CD4-positive, alpha-beta T cell treated with Interleukin-4 for 4 hours (primary cell): Measurements from ENCODE around the gene NCOA1.
"Not testable (repeated sequence)": the region's sequence is repeated elsewhere in the genome, so short reads cannot be mapped to it uniquely, and the experiment has no call there.

ENCODE experiments used
- DNase-seq: peaks from one replicate; pipeline ENCODE4 v3.0.0-alpha.2; 2020

Gene NCOA1

DNA sequence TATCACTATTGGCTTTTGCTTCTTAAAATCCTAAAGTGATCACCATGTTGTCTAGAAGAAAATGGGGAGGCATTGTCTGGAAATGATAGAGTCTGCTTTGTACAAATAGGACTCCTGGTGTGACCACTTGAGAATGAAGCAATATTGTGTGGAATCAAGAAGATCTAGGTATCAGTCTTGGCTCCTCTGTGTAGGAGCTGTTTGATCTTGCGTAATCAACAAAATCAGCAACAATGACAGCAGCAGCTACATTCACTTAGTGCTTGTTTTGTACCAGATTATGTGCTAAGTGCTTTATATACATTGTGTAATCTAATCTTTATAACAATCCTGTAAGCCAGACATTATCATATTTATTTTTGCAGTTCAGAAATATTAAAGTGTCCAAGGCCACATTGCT lies 17.8 kb downstream of the NCOA1 start:
- no peak for DNase-seq

- DNase-seq, result no peak
These were observed 18.4 kb downstream of the NCOA1 start for GRCh38 chr2:24509425-24509824.

DNA sequence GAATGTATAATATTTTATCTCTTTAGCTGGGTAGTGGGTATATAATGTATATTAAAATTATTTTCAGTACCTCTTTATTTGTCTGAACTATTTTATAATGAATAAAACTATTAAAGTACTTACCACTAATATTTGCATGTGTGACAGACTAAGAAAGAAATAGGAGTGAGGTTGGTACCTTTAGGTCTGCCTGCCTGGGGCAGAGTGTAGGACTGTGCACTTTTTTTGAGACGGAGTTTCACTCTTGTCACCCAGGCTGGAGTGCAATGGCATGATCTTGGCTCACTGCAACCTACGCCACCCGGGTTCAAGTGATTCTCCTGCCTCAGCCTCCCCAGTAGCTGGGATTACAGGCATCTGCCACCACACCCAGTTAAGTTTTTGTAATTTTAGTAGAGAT lies 18.8 kb downstream of the NCOA1 start:
- no peak for DNase-seq

DNA sequence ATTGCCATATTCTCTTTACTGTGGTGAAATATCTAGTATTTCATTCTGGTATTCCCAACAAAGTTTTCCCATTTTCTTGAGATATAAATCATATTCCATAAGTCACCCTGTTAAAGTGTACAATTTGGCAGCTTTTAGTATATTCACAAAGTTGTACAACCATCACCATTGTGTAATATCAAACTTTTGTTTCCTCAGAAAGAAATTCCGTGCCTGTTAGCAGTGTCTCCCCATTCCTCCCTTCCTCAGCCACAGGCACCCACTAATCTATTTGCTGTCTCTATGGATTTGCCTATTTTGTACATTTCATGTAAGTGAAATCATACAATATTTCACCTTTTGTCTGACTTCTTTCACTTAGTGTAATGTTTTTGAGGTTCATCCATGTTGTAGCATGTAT lies 19.7 kb downstream of the NCOA1 start:
- no peak for DNase-seq

DNA sequence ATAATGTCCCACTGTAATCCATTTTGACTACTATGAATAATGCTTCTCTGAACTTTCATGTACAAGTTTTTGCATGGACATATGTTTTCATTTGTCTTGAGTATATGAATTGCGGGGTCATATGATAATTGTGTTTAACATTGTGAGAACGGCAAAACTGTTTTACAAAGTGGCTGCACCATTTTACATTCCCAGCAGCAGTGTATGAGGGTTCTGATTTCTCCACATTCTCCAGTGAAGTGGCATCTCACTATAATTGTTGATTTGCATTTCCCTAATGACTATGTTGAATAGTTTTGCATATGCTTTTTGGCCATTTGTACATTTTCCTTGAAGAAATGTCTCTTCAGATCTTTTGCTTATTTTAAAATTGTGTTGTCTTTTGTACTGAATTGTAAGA lies 20.1 kb downstream of the NCOA1 start:
- no peak for DNase-seq

DNA sequence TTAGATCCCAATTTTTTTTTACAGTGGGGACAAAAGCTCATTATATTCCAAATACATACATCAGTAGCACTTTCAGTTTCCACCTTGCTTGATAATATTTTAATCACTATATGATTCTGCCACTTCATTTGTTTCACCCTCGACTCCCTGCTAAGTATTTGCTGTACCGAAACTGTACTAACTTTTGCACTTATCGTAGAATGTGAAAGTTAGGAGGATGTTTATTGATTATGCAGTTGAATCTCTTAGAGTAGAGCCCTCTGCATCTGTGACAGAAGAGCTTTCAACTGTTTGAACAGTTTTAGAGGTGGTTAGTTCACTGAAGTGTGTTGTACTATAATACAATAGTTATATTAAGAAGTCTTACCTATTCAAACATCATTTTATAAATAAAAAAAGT lies 20.8 kb downstream of the NCOA1 start:
- no peak for DNase-seq

DNA sequence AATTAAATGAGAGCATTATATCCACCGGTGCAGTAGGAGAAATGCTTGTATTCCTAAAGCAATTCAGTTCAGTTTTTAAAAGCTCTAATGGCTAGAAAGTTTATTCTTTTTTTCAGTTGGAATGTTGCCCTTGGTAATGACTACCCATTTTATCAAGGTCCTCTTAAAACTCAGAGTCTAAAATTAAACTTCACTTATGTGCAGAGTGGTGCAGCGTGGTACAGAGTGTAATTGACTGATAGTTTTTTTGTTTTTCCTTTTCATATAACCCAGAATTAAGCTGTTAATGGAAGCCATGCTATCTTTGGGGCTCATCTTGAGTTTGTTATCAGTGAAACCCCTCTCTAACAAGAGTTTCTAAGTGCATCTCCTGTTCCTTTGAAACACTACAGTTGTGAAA lies 21.4 kb downstream of the NCOA1 start:
- no peak for DNase-seq

- DNase-seq, result no peak
These were observed 21.8 kb downstream of the NCOA1 start for GRCh38 chr2:24512831-24513230.

GRCh38 chr2:24513281-24514071 lies 22.4 kb downstream of the NCOA1 start:
- DNase-seq, result no peak

- DNase-seq, result no peak
These were observed 23.8 kb downstream of the NCOA1 start for GRCh38 chr2:24514820-24515219.

- DNase-seq, result no peak
These were observed 24.3 kb downstream of the NCOA1 start for GRCh38 chr2:24515335-24515734.

GRCh38 chr2:24515831-24516230 lies 24.8 kb downstream of the NCOA1 start:
- DNase-seq, result no peak

GRCh38 chr2:24517247-24517646 lies 26.2 kb downstream of the NCOA1 start:
- peak; percentile 31 for DNase-seq

DNA sequence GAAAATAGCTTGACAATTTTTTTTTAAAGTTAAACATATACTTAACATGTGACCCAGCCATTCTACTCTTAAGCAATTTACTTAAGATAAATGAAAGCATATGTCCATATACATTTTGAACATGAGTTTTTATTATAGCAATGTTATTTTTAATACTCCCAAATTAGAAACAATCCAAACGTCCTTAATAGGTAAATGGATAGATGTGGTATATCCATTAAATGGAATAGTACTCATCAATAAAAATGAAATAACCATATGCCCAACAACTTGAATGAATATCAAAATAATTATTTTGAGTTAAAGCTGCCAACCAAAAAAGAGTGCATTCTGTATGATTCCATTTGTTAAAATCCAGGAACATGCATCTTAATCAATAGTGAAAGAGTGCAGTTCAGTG lies 29.1 kb downstream of the NCOA1 start:
- no peak for DNase-seq

DNA sequence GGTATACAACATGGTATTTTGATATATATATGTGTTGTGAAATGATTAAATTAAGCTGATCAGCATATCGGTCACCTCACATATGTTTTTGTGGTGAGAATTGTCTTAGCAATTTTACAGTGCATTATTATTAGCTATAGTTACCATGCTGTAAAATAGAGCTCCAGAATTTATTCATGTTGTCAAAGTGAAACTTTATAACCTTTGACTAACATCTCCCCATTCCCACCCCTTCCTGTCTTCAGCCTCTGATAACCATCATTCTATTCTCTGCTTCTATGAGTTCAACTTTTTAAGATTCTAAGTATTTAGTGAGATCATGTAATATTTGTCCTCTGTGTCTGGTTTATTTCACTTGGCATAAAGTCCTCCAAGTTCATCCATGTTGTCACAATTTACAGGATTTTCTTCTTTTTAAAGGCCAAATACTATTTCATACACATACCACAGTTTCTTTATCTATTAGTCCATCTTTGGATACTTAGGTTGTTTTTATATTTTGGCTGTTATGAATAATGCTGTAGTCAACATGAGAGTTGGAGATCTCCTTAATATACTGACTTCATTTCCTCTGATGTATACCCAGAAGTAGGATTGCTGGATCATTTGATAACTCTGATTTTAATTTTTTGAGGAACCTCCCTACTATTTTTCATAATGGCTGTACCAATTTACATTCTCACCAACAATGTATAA lies 30.3 kb downstream of the NCOA1 start:
- no peak for DNase-seq

GRCh38 chr2:24521975-24522639 lies 31.1 kb downstream of the NCOA1 start:
- no peak for DNase-seq

DNA sequence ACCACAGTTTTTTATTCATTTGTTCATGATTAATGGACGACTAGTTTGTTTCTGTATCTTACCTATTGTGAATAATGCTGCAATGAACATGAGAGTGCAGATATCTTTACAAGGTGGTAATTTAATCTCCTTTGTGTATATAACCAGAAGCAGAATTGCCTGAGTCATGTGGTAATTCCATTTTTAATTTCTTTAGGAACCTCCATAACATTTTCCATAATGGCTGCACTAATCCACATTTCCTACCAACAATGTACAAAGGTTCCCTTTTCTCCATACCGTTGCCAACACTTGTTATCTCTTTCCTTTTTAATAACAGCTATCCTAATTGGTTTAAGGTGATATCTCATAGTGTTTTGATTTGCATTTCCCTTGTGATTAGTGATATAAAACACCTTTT lies 36.5 kb downstream of the NCOA1 start:
- DNase-seq, result no peak

GRCh38 chr2:24530796-24531195 lies 39.7 kb downstream of the NCOA1 start:
- DNase-seq, result no peak

DNA sequence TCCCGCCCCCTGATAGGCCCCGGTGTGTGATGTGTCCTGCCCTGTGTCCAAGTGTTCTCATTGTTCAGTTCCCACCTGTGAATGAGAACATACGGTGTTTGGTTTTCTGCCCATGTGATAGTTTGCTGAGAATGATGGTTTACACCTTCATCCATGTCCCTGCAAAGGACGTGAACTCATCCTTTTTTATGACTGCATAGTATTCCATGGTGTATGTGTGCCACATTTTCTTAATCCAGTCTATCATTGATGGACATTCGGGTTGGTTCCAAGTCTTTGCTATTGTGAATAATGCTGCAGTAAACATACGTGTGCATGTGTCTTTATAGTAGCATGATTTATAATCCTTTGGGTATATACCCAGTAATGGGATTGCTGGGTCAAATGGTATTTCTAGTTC lies 40.6 kb downstream of the NCOA1 start:
- not testable (repeated sequence) for DNase-seq

- DNase-seq, result not testable (repeated sequence)
These were observed 41.0 kb downstream of the NCOA1 start for GRCh38 chr2:24532057-24532456.

GRCh38 chr2:24533574-24533973 lies 42.5 kb downstream of the NCOA1 start:
- not testable (repeated sequence) for DNase-seq

DNA sequence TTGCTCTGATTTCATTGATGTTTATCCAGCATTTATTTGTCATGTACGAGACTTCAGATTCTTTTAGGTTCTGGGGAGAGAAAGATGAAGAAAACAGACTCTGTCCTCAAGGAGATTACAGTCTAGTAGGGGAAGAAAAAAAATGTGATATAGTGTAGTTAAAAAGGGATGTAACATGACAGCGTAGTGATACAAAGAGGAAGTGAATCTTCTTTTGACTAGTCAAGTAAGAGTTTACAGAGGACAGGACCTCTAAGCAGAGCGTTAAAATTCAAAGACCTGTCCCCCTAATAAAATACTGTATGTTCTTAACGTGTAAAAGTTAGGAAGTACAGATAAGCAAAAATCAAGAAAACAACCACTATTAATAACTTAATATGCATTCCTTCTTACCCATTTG lies 47.7 kb downstream of the NCOA1 start:
- DNase-seq, result no peak

DNA sequence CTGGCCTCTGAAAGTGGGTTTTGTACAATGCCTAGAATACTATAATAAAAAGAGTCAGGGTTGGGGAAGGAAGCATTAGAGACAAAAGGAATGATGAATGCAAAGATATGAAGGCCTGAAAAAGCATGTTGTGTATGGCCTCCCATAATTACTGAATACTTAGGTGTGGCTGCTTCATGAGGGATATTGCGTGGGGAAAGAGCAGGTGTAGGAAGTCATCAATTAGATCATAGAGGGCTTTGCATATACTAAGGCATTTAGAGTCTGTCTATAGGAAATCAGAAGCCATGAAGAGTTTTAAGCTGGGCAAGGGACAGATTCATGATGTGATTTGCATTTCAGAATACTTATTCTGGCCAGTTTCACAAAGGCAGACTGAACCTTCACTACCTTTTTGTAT lies 48.2 kb downstream of the NCOA1 start:
- DNase-seq, result no peak

GRCh38 chr2:24540011-24540477 lies 49.0 kb downstream of the NCOA1 start:
- no peak for DNase-seq
